GM19035 (cell line): Measurements from ENCODE around the gene GDPD1.
"Not testable (repeated sequence)": the region's sequence is repeated elsewhere in the genome, so short reads cannot be mapped to it uniquely, and the experiment has no call there.

Experiments
- ATAC-seq: cut with Tn5 transposase; IDR thresholded peaks from one replicate; pipeline ENCODE4 v1.9.1; 2021; ENCODE audit not compliant: unreplicated experiment

GDPD1 gene

GRCh38 chr17:59244081-59244480, 23.8 kb downstream of the GDPD1 start:
- no peak for ATAC-seq

- no peak for ATAC-seq
These were observed 34.4 kb downstream of the GDPD1 start for GRCh38 chr17:59254742-59255141.

- no peak for ATAC-seq
These were observed 36.8 kb downstream of the GDPD1 start for GRCh38 chr17:59257101-59257500.

GRCh38 chr17:59260722-59261121, 40.4 kb downstream of the GDPD1 start:
- no peak for ATAC-seq

GRCh38 chr17:59266745-59267144, 46.4 kb downstream of the GDPD1 start:
- no peak for ATAC-seq

- no peak for ATAC-seq
These were observed 47.5 kb downstream of the GDPD1 start for GRCh38 chr17:59267776-59268175.

- ATAC-seq = no peak
These were observed 55.3 kb downstream of the GDPD1 start for GRCh38 chr17:59275618-59276017.

GRCh38 chr17:59277031-59277430, 56.7 kb downstream of the GDPD1 start:
- ATAC-seq = no peak

- no peak for ATAC-seq
These were observed 58.1 kb downstream of the GDPD1 start for GRCh38 chr17:59278406-59278805.

GRCh38 chr17:59284317-59284716, 64.0 kb downstream of the GDPD1 start:
- no peak for ATAC-seq

- ATAC-seq = no peak
These were observed 67.1 kb downstream of the GDPD1 start for GRCh38 chr17:59287452-59287851.

- no peak for ATAC-seq
These were observed 67.6 kb downstream of the GDPD1 start for GRCh38 chr17:59287891-59288290.

GRCh38 chr17:59289981-59290301, 69.6 kb downstream of the GDPD1 start:
- no peak for ATAC-seq

GRCh38 chr17:59290302-59290998, 70.1 kb downstream of the GDPD1 start:
- not testable (repeated sequence) for ATAC-seq

GRCh38 chr17:59292174-59292523, 71.8 kb downstream of the GDPD1 start:
- ATAC-seq = no peak

- ATAC-seq = no peak
These were observed 75.9 kb downstream of the GDPD1 start for GRCh38 chr17:59296190-59296589.

- no peak for ATAC-seq
These were observed 78.2 kb downstream of the GDPD1 start for GRCh38 chr17:59298521-59298920.

- ATAC-seq = no peak
These were observed 79.2 kb downstream of the GDPD1 start for GRCh38 chr17:59299400-59300092.

- no peak for ATAC-seq
These were observed 80.6 kb downstream of the GDPD1 start for GRCh38 chr17:59300941-59301340.

GRCh38 chr17:59304811-59305210, 84.5 kb downstream of the GDPD1 start:
- no peak for ATAC-seq

GRCh38 chr17:59310263-59310920, 90.1 kb downstream of the GDPD1 start:
- no peak for ATAC-seq

GRCh38 chr17:59311051-59311468, 90.7 kb downstream of the GDPD1 start:
- ATAC-seq = no peak
